ENCODE measurements around the gene CCDC9B. TPM values are rescaled to one million over a fixed set of nuclear protein-coding genes. Genes with fewer than 3 reads are reported as not detected.

The CCDC9B gene
- polyA plus RNA-seq, 1 of the 3 experiments (the other 2 are of a cell fraction): 13.7 TPM

GRCh38 chr15:40314723-40315276, 25.9 kb downstream of the CCDC9B start:
- ChIA-PET CTCF (interaction anchor here (1.1 to 70.6 kb wide), 5 partner anchors 1 to 107 kb away, joined by 3 to 2194 read pairs (median 818); partner anchors contain the start of genes ANKRD63, CCDC9B, DISP2 and INAFM2), POLR2A (no interaction called here)
- no peak overlapping the region for H3K27ac ChIP-seq (ENCODE audit: low read depth in 2 of 2, low read length in 1 of 2)
- H3K4me3 ChIP-seq (ENCODE audit: low read depth in 2 of 2, low read length in 1 of 2): no peak overlapping the region
- TF ChIP-seq REST (IDR thresholded peaks at IDR 0.05; ENCODE audit: low read depth, low read length): 0 out of 2 replicates have a peak, but pooled peaks have one; percentile 32
- peak; percentile 38; the same call in 1 of the 2 replicates for TF ChIP-seq FOSL2 (IDR thresholded peaks at IDR 0.05; ENCODE audit: borderline replicate concordance, low read depth)
- TF ChIP-seq PBX3 (IDR thresholded peaks at IDR 0.05): peak; percentile 18; the same call in 1 of the 2 replicates
- no peak for TF ChIP-seq RAD21 (IDR thresholded peaks at IDR 0.05; ENCODE audit: low read length)
- TF ChIP-seq FOXJ3 (CRISPR knock-in tag; IDR thresholded peaks at IDR 0.05): no peak
- TF ChIP-seq MEF2A (IDR thresholded peaks at IDR 0.05; ENCODE audit: borderline replicate concordance, low read depth): no peak
- no peak for TF ChIP-seq SMC3 (IDR thresholded peaks at IDR 0.05; ENCODE audit: low read depth, low read length)
- TF ChIP-seq NFIC (IDR thresholded peaks at IDR 0.05; ENCODE audit: borderline replicate concordance): peak; percentile 49
- 0 out of 2 replicates have a peak, but pooled peaks have one; percentile 30 for TF ChIP-seq TEAD4 (IDR thresholded peaks at IDR 0.05; ENCODE audit: borderline replicate concordance, insufficient read depth)
- no peak for TF ChIP-seq CTCF (IDR thresholded peaks at IDR 0.05)
- TF ChIP-seq EP300 (IDR thresholded peaks at IDR 0.05; ENCODE audit: borderline replicate concordance in 1 of 2, low read depth in 1 of 2, low read length in 1 of 2): no peak
- peak; percentile 50; the same call in 1 of the 2 replicates for TF ChIP-seq TCF12 (IDR thresholded peaks at IDR 0.05)
- H3K9me2 ChIP-seq: no peaks in the 10 kb centered on the region
- H2AFZ ChIP-seq (ENCODE audit: low read depth): no peak overlapping the region
- H3K9ac ChIP-seq: no peak overlapping the region
- H3F3A ChIP-seq (replicated peaks; ENCODE audit: insufficient read depth): peaks cover 7% of the 10 kb centered on the region
- H3K4me1 ChIP-seq (ENCODE audit: control insufficient read depth in 1 of 2, insufficient read depth in 2 of 2, low read depth in 1 of 2, low read length in 1 of 2): peaks cover 6 to 17% of the 10 kb centered on the region in 2 experiments; a peak in 3 of 4 replicates
- H3K4me2 ChIP-seq: peak overlapping the region; percentile 50
- no peaks in the 10 kb centered on the region for H3K36me3 ChIP-seq (replicated peaks in 1 of 2; ENCODE audit: control insufficient read depth in 1 of 2, insufficient read depth in 2 of 2, low read length in 1 of 2)
- no peaks in the 10 kb centered on the region for H3K9me3 ChIP-seq
- DNase-seq: no peak
- WGBS (ENCODE audit: low lambda C conversion rate): 79% methylated on average over 4 of the region's 4 CpGs
- H3K27me3 ChIP-seq (ENCODE audit: insufficient read depth): no peaks in the 10 kb centered on the region
- H4K20me1 ChIP-seq (ENCODE audit: insufficient read depth): no peaks in the 10 kb centered on the region
- H3K79me2 ChIP-seq (ENCODE audit: insufficient read depth): no peaks in the 10 kb centered on the region

Measured in SK-N-SH (cell line).